ENCODE data around the gene STXBP5. TPM values are rescaled to one million over a fixed set of nuclear protein-coding genes. Genes with fewer than 3 reads are reported as not detected.

STXBP5 gene
- total RNA-seq, 4 donors from 2014 or later: 20.8 to 34.4 (median 23.1) TPM

- 65 to 66% methylated on average over 4 of the region's 4 CpGs for WGBS, 2 donors (ENCODE audit: low coverage in 1 of 2)
- Histone ChIP-seq H3K27me3 (no peaks in the 10 kb centered on the region), H3K4me1 (no peaks in the 10 kb centered on the region), H3K9me3 (no peaks in the 10 kb centered on the region), H3K27ac (no peak overlapping the region), H3K36me3 (no peaks in the 10 kb centered on the region), H3K4me3 (no peak overlapping the region)
- no peak for ATAC-seq
- TF ChIP-seq CTCF (IDR thresholded peaks at IDR 0.05): no peak
- no peak for TF ChIP-seq POLR2AphosphoS5 (IDR thresholded peaks at IDR 0.05)
- TF ChIP-seq POLR2A (IDR thresholded peaks at IDR 0.05): no peak
- TF ChIP-seq EP300 (IDR thresholded peaks at IDR 0.05): no peak
These were observed 42.2 kb upstream of the STXBP5 start for GRCh38 chr6:147161974-147162495.

GRCh38 chr6:147164761-147165160, 39.5 kb upstream of the STXBP5 start:
- H3K36me3 ChIP-seq: no peaks in the 10 kb centered on the region
- ATAC-seq: no peak
- H3K27ac ChIP-seq: no peak overlapping the region
- H3K4me3 ChIP-seq: no peak overlapping the region
- H3K9me3 ChIP-seq: no peaks in the 10 kb centered on the region
- no peaks in the 10 kb centered on the region for H3K27me3 ChIP-seq
- no peaks in the 10 kb centered on the region for H3K4me1 ChIP-seq
- no peak for TF ChIP-seq POLR2A (IDR thresholded peaks at IDR 0.05)

GRCh38 chr6:147166360-147166944, 37.8 kb upstream of the STXBP5 start:
- no peaks in the 10 kb centered on the region for H3K36me3 ChIP-seq
- 58 to 83% methylated on average over 2 of the region's 2 CpGs for WGBS, 2 donors (ENCODE audit: low coverage in 1 of 2)
- H3K9me3 ChIP-seq: no peaks in the 10 kb centered on the region
- no peak overlapping the region for H3K4me3 ChIP-seq
- no peaks in the 10 kb centered on the region for H3K4me1 ChIP-seq
- no peak for TF ChIP-seq POLR2AphosphoS5 (IDR thresholded peaks at IDR 0.05)
- TF ChIP-seq EP300 (IDR thresholded peaks at IDR 0.05): no peak
- no peak for TF ChIP-seq POLR2A (IDR thresholded peaks at IDR 0.05)
- no peak for TF ChIP-seq CTCF (IDR thresholded peaks at IDR 0.05)
- no peak for ATAC-seq
- H3K27ac ChIP-seq: no peak overlapping the region
- no peaks in the 10 kb centered on the region for H3K27me3 ChIP-seq

GRCh38 chr6:147166992-147167391, 37.2 kb upstream of the STXBP5 start:
- Histone ChIP-seq H3K27me3 (no peaks in the 10 kb centered on the region), H3K9me3 (no peaks in the 10 kb centered on the region), H3K4me3 (no peak overlapping the region), H3K36me3 (no peaks in the 10 kb centered on the region), H3K27ac (no peak overlapping the region), H3K4me1 (no peaks in the 10 kb centered on the region)
- TF ChIP-seq POLR2AphosphoS5 (IDR thresholded peaks at IDR 0.05): no peak
- TF ChIP-seq EP300 (IDR thresholded peaks at IDR 0.05): no peak
- TF ChIP-seq CTCF (IDR thresholded peaks at IDR 0.05): no peak
- no peak for TF ChIP-seq POLR2A (IDR thresholded peaks at IDR 0.05)
- no peak for ATAC-seq
- WGBS, 2 donors (ENCODE audit: low coverage in 1 of 2): 38 to 47% methylated on average over 1 of the region's 1 CpG

- no peak for TF ChIP-seq POLR2A (IDR thresholded peaks at IDR 0.05)
- no peak for TF ChIP-seq CTCF (IDR thresholded peaks at IDR 0.05)
- TF ChIP-seq POLR2AphosphoS5 (IDR thresholded peaks at IDR 0.05): no peak
- TF ChIP-seq EP300 (IDR thresholded peaks at IDR 0.05): no peak
- Histone ChIP-seq H3K27me3 (no peaks in the 10 kb centered on the region), H3K9me3 (no peaks in the 10 kb centered on the region), H3K36me3 (no peaks in the 10 kb centered on the region), H3K4me1 (no peaks in the 10 kb centered on the region), H3K4me3 (no peak overlapping the region), H3K27ac (no peak overlapping the region)
- no peak for ATAC-seq
- 67 to 77% methylated on average over 4 of the region's 4 CpGs for WGBS, 2 donors (ENCODE audit: low coverage in 1 of 2)
These were observed 36.4 kb upstream of the STXBP5 start for GRCh38 chr6:147167576-147168461.
